Measurements from ENCODE around the gene SLC17A1. TPM values are rescaled to one million over a fixed set of nuclear protein-coding genes. Genes with fewer than 3 reads are reported as not detected.

The SLC17A1 gene
- total RNA-seq, 1 donor from 2014 or later, result not detected

DNA sequence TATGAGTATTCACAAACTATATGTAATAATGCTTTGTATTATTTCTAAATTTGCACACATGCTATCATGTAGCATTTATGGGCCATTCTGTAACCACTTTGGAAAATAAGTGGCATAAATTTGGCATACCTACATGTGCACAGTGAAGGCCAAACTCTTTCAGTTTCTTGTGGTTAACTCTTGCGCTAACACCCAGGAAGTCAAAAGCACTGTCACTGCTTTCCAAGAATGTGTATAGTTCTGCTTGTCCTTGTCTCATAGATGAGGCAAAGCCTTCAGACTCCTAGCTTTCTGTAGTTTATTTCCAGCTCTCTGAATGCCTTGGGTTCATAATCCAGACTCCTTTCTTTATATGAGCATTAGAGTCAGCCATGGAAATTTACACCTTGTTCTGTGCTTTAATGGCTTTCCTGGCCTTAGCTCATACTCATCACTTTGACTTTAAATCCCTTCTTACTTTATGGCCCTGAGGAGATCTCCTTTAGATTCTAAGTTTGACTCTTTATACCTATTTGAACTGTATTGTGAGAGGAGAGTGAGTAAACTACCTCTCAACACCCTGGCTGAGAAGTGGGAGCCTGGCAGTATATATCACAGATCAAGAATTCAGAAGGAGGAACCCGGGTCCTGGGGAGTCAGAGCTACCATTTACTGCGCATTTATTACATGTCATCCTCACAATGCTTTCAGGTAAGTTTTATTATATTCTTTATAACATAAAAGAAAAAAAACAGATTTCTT, 43.1 kb upstream of the SLC17A1 start:
- Mint-ChIP-seq H3K36me3 (ENCODE audit: low read depth) (no peaks in the 10 kb centered on the region), H3K27ac (ENCODE audit: unreplicated experiment) (no peak overlapping the region), H3K4me3 (ENCODE audit: unreplicated experiment) (no peak overlapping the region), H3K27me3 (ENCODE audit: low read depth) (peaks cover 16% of the 10 kb centered on the region), H3K4me1 (ENCODE audit: low read depth) (no peaks in the 10 kb centered on the region), H3K9me3 (ENCODE audit: low read depth) (peaks cover 3% of the 10 kb centered on the region)
- no peak for TF ChIP-seq CTCF (IDR thresholded peaks at IDR 0.05)
- no peak for DNase-seq (ENCODE audit: low spot score)

DNA sequence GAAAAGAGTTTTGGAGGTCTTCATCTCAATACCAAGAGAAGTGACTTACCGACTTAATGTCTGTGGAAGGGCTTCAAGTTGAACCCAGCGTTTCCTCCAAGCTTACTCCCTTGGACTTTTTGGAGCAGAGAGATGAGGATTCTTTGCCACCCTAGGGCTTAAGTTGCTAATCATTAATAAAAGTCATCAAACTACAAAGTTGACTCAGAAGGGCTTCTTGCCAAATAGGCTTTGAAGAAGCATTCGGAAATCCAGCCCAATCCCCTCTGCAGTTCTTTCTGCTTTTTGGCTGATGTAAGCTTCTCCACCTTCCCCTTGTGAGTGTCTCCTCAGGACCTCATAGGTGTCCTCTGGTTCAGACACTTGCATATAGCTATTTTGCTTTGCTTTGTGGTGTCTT, 42.3 kb upstream of the SLC17A1 start, which contains the start of gene SLC17A3:
Gene SLC17A3 (minus strand): TSS at position 126 of the 400 bp plus-strand sequence. CDS start 5,856 bp downstream, outside the sequence.
- Mint-ChIP-seq H3K27ac (ENCODE audit: unreplicated experiment) (no peak within 1 kb of the TSS), H3K4me3 (ENCODE audit: unreplicated experiment) (no peak within 1 kb of the TSS), H3K9me3 (ENCODE audit: low read depth) (peaks cover 3% of the 10 kb centered on the region), H3K4me1 (ENCODE audit: low read depth) (no peaks in the 10 kb centered on the region), H3K36me3 (ENCODE audit: low read depth) (no peaks in the 10 kb centered on the region), H3K27me3 (ENCODE audit: low read depth) (peaks cover 13% of the 10 kb centered on the region)
- no peak for DNase-seq (ENCODE audit: low spot score)
- TF ChIP-seq CTCF (IDR thresholded peaks at IDR 0.05), result no peak

DNA sequence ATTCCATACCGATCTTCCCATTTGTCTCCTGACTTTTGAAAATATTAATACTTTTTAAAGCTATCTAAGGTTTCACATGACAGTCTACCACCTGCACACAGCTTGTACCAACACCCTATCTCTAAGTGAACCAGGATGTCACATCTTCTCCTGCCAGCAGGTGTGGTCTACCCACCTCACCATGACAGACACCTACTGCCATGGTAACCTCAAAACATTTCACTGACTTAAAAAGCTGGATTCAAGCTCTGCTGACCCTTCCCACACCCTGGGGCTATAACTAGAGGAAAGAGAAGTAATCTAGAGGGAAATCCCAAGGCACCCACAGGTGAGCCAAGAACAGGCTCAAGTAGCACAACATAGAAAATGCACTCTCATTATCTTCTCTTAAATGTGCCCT, 41.0 kb upstream of the SLC17A1 start:
- H3K4me3 Mint-ChIP-seq (ENCODE audit: unreplicated experiment), result no peak overlapping the region
- peaks cover 3% of the 10 kb centered on the region for H3K9me3 Mint-ChIP-seq (ENCODE audit: low read depth)
- H3K27me3 Mint-ChIP-seq (ENCODE audit: low read depth), result peaks cover 7% of the 10 kb centered on the region
- no peak for DNase-seq (ENCODE audit: low spot score)
- no peaks in the 10 kb centered on the region for H3K4me1 Mint-ChIP-seq (ENCODE audit: low read depth)
- TF ChIP-seq CTCF (IDR thresholded peaks at IDR 0.05), result no peak
- H3K27ac Mint-ChIP-seq (ENCODE audit: unreplicated experiment), result no peak overlapping the region
- H3K36me3 Mint-ChIP-seq (ENCODE audit: low read depth), result no peaks in the 10 kb centered on the region

DNA sequence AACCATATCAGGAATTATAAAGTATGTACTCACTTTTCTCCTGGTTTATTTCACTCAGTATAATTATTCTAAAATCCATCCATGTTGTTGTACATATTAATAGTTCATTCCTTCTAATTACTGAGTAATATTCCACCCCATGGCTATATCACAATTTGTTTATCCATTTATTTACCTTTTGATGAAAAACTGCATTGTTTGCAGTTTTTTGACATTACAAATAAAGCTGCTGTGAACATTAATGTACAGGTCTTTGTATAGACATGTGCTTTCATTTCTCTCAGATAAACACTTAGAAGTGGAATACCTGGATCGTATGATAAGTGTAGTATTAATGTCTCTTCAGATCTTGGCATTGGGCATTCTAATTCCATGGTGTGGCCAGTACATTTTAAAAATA, 38.0 kb upstream of the SLC17A1 start:
- no peaks in the 10 kb centered on the region for H3K36me3 Mint-ChIP-seq (ENCODE audit: low read depth)
- peaks cover 12% of the 10 kb centered on the region for H3K27me3 Mint-ChIP-seq (ENCODE audit: low read depth)
- H3K9me3 Mint-ChIP-seq (ENCODE audit: low read depth), result peaks cover 3% of the 10 kb centered on the region
- no peak overlapping the region for H3K27ac Mint-ChIP-seq (ENCODE audit: unreplicated experiment)
- no peak for DNase-seq (ENCODE audit: low spot score)
- no peak for TF ChIP-seq CTCF (IDR thresholded peaks at IDR 0.05)
- H3K4me1 Mint-ChIP-seq (ENCODE audit: low read depth), result no peaks in the 10 kb centered on the region
- no peak overlapping the region for H3K4me3 Mint-ChIP-seq (ENCODE audit: unreplicated experiment)

GRCh38 chr6:25868436-25869183, 36.8 kb upstream of the SLC17A1 start:
- DNase-seq (ENCODE audit: low spot score), result no peak

More at GRCh38 chr6:25868436-25869183, 36.8 kb upstream of the SLC17A1 start:
- Mint-ChIP-seq H3K27me3 (ENCODE audit: low read depth) (peaks cover 23% of the 10 kb centered on the region), H3K9me3 (ENCODE audit: low read depth) (peaks cover 3% of the 10 kb centered on the region), H3K4me3 (ENCODE audit: unreplicated experiment) (no peak overlapping the region), H3K27ac (ENCODE audit: unreplicated experiment) (no peak overlapping the region), H3K4me1 (ENCODE audit: low read depth) (no peaks in the 10 kb centered on the region), H3K36me3 (ENCODE audit: low read depth) (no peaks in the 10 kb centered on the region)
- TF ChIP-seq CTCF (IDR thresholded peaks at IDR 0.05), result no peak

Measured in chondrocyte (in vitro differentiated cells).